GM12801 (cell line): ENCODE data around the gene BLCAP.

ENCODE experiments used
- TF ChIP-seq, protein P1 (sequence below): IDR thresholded peaks from one replicate; pipeline ENCODE4 v1.5.1; 2011; ENCODE audit warnings: control low read depth; ENCODE audit not compliant: insufficient read length; ENCODE audit errors: extremely low read depth

Gene BLCAP

DNA sequence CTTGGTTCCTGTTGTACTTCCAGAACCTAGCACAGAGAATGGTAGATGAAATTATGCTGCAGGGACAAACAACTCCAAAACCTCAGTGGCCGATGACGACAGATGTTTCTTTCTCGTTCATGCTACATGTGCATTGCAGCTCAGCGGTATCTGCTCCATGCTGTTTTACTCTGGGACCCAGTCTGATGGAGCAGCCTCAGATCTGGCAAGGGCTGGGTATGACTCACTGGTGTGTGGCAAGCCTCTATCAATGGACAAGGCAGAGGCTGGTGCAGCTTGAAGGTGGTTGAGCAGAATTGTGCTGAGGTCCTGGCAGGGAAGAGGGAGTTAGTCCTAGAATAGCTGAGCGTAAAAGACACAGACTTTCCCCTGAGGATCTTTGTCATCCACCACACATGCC lies 10.3 kb upstream of the BLCAP start:
- TF ChIP-seq, protein P1, sequence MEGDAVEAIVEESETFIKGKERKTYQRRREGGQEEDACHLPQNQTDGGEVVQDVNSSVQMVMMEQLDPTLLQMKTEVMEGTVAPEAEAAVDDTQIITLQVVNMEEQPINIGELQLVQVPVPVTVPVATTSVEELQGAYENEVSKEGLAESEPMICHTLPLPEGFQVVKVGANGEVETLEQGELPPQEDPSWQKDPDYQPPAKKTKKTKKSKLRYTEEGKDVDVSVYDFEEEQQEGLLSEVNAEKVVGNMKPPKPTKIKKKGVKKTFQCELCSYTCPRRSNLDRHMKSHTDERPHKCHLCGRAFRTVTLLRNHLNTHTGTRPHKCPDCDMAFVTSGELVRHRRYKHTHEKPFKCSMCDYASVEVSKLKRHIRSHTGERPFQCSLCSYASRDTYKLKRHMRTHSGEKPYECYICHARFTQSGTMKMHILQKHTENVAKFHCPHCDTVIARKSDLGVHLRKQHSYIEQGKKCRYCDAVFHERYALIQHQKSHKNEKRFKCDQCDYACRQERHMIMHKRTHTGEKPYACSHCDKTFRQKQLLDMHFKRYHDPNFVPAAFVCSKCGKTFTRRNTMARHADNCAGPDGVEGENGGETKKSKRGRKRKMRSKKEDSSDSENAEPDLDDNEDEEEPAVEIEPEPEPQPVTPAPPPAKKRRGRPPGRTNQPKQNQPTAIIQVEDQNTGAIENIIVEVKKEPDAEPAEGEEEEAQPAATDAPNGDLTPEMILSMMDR: no peak

- TF ChIP-seq, protein P1: no peak
These were observed 9.8 kb upstream of the BLCAP start for GRCh38 chr20:37537505-37537904.

- TF ChIP-seq, protein P1: no peak
These were observed 7.9 kb upstream of the BLCAP start for GRCh38 chr20:37535443-37536132.

DNA sequence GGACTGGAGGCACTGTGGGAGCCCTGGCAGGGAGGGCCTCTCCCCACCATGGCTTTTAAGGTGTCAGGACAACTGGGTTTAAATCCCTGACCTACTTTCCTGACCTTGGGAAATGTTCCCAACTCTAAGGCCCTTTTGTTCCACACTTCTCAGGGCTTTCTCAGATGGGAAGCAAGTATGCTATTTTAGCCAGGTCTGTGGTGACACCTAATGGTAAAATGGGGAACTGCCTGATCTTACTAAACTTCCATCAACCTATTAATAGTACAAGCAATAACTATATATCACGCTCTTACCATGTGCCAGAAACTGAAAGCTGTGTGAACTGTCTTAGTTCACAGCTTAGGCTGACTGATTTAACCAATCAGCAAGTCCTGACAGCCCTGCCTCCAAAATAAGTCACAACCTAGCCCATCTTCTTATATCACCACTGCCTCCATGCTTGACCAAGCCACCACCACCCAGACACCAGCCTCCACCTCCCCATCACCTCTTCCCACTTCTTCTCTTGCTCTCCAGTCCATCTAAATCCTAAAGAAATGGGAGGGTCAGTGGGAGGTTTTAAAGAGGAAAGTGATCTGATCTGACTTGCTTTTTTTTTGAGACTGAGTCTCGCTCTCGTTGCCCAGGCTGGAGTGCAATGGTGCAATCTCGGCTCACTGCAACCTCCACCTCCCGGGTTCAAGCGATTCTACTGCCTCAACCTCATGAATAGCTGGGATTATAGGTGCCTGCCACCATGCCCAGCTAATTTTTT lies 6.9 kb upstream of the BLCAP start:
- TF ChIP-seq, protein P1: no peak

DNA sequence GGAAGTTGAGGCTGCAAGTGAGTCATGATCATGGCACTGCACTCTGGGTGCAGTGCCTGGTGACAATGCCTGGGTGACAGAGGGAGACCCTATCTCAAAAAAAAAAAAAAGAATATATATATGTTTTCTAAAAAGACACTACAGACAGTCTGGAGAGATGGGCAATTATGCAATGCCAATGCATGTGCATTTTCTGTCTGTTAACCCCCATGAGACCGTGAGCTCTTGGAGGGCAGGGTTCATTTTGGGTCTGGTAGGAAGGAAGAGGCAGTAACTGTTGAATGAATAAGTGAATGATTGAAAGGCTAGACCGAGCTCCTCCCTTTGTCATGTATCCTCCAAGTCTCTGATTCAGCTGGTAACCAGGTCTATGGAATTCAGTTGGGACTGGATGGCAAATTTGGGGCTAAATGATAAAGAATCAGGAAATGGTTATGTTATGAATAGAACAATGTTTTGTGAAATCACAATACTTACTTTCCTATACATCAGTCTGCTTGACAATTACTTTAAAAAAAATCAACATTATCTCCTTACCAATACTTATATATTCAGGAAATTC lies 5.6 kb upstream of the BLCAP start:
- TF ChIP-seq, protein P1: no peak

DNA sequence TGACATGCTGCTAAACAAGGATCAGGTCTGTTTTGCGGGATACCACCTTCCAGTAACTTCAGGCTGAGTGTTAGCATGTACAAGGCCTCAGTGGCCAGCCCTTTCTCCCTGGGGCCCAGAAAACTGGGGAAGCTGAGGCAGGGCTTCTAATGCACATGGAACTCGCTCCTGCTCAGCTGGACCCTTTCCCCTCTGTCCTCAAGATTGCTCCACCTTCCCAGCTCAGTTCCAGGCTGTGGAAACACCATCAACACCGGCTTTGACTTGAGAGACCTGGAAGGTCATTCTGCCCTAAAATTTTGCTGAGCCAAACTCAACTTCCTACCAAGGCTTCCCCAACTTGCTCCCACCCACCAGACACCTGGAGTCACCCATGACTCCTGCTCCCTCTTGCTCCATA lies 4.2 kb upstream of the BLCAP start:
- TF ChIP-seq, protein P1: no peak

DNA sequence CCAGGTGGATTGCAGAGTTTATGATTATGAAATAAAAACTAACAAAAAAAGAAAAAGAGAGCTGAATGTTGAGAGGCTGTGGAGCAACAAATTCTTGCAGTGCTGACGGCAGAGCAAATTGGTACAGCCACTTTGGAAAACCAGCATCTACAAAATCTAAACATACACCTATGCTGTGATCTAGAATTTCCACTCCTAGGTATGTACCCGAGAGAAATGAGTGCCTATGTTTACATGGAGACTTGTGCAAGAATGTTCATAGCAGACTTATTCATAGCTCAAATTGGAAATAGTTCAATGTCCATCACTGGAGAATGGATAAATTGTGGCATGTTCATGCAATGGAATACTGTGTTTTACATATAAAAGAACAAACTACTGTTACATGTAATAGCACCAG lies 3.0 kb upstream of the BLCAP start:
- TF ChIP-seq, protein P1: no peak
